SHP77 treated with DMSO at 0.1 percent for 48 hours (cell line): Measurements from ENCODE around the gene HMG20A.
"Not testable (repeated sequence)": the region's sequence is repeated elsewhere in the genome, so short reads cannot be mapped to it uniquely, and the experiment has no call there.

Experiments
- DNase-seq: peaks from one replicate; lab custom pipeline; 2025; lab: John Stamatoyannopoulos, UW

The HMG20A gene

GRCh38 chr15:77420610-77421369 is at the start of gene HMG20A:
HMG20A (plus strand) TSS chr15:77420888; CDS start chr15:77458408, 37,520 bp downstream.
- peak; percentile 92 for DNase-seq

DNA sequence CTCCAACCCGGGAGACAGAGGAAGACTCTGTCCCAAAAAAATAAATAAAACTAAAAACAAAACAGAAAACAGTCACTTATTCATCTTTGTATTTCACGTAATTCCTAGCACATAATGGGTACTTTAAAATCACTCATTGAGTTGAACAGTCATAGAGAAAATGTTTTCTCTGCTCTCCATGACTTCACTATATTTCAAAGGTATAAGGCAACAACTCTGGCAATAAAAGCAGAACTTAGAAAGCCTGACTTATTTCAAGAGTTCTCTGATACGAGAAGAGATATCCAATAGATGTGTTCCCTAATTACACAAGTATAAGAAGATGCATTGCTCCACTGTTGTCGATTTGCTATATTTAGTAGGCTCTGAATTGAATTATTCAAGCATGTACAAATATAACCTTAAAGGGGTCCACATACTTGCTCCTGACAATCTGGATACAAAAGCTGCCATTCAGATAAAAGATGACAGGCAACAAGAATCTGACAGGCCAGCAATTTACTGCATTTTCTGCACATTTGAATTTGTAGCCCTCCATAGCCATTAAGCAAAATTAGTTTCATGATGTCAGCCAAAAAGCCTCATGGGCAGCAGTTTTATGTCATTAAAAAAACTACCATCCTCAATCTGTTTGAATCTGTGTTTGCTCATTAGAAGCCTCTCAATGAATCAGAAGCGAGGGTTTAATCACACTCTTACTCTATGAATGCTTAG is 48.7 kb upstream of the HMG20A start:
- DNase-seq: no peak

DNA sequence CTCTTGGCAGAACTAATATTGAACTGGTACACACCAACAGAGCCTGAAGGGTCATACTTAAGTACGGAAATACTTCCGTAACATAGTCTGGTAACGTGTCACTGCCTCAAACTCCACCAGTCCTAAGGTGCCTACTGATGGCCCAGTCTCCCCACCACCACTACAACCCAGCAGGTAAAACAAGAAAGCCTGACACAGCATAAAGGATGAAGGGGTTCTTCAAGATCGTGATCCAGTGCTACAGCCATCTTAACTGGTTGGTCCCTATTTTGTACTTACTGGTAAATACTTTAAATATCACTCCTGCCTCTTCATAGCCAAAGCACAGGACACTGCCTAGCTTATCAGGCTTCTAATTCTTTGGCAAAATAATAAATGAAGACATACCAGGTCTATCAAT is 47.2 kb upstream of the HMG20A start:
- DNase-seq: no peak

GRCh38 chr15:77375133-77375532 is 45.6 kb upstream of the HMG20A start:
- DNase-seq: no peak

- no peak for DNase-seq
These were observed 43.9 kb upstream of the HMG20A start for GRCh38 chr15:77376770-77377169.

GRCh38 chr15:77380033-77380432 is 40.7 kb upstream of the HMG20A start:
- DNase-seq: no peak

DNA sequence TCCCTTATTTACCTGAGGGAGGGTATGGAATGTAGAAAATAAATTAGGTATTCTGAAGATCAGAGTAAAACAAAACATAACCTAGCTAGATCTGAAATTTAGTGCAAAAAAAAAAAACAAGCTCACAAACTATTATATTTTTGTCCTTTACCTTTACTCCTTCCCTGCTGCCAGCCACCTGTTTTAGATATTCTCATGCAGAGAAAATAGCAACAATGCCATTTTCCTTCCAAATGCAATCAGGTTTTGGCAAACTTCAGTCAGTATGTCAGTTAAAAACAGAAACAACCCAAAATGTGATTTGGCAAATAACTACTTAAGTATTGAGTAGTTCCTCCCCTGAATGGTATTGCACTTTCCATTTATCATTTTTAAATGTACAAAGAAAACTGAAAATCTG is 36.6 kb upstream of the HMG20A start:
- no peak for DNase-seq

DNA sequence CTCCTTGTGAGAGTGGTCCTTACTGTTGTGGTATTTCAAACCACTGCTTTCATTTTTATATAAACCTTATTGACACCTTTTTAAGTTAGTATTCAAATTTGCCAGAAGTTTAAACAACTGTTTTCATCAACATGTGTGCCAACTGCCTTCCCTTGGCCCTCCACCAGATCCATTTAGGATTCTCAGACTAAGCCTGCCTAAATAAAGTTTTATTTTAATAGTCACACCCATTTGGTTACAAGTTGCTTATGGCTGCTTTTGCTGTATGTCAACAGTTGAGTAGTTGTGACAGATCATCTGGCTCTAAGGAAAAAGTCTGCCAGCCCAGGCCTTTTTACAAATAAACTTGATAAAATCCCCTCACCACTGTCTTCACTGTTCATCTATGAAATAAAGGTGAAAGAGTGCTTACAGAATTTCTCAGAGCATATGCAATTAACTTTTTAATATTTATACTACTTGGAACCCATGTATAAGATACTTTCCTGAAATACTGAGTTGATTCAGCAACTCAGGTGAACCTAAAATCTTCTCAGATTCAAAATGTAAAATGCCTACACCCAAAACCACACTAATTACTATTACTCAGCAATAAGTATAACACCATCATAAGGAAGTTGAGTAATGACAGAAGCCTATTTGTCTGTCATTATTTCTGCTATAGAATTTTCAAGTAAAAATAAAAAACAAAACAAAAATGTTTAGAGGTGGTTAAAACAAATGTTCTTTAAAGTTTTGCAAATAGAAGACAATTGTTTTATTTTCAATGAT is 35.9 kb upstream of the HMG20A start:
- DNase-seq: no peak

GRCh38 chr15:77386626-77387025 is 34.1 kb upstream of the HMG20A start:
- DNase-seq: no peak

GRCh38 chr15:77387365-77388105 is 33.2 kb upstream of the HMG20A start:
- no peak for DNase-seq

DNA sequence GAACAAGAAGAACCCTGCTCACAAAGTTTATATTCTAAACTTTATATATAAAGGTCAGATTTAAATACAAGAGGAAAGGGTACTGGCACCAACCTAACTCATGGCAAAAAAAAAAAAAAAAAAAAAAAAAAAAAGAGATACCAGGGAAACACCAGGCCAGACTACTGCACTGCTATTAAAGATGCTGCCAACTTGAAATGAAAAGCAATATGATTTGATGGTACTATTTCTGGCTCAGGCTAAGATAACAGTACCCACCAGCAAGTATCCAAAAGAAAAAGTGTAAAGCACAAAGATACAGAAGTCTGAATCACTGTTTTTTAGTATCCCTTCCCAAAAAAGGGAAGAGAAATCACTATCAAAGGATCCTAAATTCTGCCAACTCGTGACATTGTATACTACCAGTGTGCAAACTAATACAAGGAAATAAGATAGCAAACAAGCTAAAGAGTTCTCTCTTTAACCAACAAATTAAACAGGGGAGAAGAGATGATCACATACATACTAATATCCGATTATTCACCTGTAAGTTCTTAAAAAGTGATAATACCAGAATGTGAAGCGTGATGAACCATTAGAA is 29.2 kb upstream of the HMG20A start:
- DNase-seq: no peak

DNA sequence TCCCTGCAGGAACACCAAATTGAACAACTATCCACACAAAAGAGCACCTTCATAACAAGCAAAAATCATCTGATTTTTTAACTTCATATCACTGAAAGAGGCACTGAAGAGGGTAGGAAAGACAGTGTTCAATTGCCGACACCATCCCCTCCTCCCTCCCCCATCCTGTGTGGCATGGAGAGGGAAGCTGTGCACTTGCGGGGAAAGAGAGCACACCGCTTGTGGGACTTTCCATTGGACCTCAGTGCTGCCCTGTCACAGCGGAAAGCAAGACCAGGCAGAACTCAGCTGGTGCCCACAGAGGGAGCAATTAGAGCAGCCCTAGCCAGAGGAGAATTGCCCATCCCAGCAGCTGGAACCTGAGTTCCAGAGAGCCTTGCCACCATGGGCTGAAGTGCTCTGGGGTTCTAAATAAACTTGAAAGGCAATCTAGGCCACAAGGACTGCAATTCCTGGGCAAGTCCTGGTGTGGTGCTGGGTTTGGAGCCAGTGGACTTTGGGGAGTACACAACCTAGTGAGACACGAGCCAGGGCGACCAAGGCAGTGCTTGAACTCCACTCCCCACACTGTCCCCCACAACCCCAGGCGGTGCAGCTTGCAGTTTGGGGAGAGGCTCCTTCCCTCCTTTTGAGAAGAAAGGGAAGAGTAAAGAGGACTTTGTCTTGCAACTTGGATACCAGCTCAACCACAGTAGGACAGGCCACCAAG is 27.8 kb upstream of the HMG20A start:
- no peak for DNase-seq

GRCh38 chr15:77393471-77393840 is 27.2 kb upstream of the HMG20A start:
- DNase-seq: no peak

DNA sequence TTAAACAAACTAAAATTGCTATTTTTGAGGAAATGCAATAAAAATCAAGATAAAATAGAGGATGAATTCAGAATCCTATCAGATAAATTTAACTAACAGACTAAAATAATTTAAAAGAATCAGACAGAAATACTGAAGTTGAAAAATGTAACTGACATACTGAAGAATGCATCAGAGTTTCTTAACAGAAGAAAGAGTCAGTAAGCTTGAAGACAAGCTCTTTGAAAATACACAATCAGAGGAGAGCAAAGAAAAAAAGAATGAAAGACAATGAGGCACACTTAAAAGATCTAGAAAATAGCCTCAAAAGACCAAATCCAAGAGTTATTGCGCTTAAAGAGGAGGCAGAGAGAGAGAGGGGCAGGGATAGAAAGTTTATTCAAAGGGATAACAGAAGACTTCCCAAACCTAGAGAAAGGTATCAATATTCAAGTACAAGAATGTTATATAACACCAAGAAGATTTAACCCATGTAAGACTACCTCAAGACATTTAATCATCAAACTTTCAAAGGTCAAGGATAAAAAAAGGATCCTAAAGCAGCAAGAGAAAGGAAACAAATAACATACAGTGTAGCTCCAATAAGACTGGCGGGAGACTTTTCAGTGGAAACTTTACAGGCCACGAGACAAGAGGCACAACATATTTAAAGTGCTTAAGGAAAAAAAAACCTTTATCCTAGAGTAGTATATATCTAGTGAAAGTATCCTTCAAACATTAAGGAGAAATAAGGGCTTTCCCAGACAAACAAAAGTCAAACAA is 25.5 kb upstream of the HMG20A start:
- no peak for DNase-seq

- DNase-seq: no peak
These were observed 24.0 kb upstream of the HMG20A start for GRCh38 chr15:77396692-77397091.

DNA sequence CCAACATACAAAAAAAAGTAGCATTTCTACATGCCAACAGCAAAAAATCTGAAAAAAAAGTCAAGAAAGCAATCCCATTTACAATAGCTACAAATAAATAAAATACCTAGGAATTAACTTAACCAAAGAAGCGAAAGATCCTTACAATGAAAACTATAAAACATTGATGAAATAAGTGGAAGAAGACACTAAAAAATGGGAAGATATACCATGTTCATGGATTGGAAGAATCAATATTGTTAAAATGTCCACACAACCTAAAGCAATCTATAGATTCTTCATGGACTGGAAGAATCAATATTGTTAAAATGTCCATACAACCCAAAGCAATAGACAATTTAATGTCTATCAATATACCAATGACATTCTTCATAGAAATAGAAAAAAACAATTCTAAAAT is 21.8 kb upstream of the HMG20A start:
- no peak for DNase-seq

DNA sequence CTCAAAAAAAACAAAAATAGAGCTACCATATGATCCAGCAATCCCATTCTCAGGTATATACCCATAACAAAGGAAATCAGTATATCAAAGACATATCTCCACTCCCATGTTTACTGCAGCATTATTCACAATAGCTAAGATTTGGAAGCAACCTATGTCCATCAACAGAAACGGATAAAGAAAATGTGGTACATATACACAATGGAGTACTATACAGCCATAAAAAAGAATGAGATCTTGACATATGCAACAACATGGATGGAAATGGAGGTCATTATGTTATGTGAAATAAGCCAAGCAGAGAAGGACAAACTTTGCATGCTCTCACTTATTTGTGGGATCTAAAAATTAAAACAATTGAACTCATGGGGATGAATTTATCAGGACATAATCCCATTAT is 20.4 kb upstream of the HMG20A start:
- no peak for DNase-seq

DNA sequence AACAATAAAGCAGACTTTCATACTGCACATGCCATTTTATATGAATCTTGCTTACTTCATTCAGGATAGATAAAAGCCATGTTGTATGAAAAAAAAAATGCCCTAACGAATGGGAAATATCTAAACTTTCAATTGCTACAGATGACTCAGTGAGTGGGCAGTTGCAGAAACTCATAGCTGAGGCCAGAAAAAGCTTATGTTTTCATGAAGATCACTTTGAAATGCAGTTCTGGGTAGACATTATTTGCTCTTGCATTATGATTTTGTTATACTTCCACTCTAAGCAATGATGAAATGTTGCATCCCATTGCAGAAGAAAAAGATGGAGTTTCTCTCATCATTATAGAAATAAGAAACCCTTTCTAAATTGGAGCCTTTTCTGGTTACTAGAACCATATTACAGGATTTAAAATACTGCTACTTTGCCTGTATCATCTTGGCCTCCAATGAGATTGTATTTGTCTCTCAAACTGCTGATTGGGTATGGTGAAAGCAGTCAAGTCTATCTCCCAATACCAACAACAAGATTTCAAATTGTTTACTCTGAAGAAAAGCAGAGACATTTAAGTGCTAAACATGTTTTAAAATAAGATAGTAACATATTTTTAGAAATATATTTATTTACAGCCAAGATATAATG is 17.8 kb upstream of the HMG20A start:
- DNase-seq: no peak

DNA sequence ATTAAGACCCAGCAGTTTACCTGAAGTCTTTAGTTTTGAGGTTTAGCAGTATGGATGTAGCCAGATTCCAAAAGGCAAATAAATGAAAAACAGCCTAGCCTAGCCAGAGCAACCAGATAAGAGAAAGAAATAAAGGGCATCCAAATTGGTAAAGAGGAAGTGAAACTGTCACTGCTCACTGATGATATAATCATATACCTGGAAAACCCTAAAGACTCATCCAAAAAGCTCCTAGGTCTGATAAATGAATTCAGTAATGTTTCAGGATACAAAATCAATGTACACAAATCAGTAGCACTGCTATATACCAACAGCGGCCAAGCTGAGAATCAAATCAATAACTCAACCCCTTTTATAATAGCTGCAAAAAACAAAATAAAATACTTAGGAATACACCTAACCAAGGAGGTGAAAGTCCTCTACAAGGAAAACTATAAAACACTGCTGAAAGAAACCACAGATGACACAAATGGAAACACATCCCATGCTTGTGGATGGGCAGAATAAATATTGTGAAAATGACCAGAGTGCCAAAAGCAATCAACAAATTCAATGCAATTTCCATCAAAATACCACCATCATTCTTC is 14.4 kb upstream of the HMG20A start:
- DNase-seq: not testable (repeated sequence)

DNA sequence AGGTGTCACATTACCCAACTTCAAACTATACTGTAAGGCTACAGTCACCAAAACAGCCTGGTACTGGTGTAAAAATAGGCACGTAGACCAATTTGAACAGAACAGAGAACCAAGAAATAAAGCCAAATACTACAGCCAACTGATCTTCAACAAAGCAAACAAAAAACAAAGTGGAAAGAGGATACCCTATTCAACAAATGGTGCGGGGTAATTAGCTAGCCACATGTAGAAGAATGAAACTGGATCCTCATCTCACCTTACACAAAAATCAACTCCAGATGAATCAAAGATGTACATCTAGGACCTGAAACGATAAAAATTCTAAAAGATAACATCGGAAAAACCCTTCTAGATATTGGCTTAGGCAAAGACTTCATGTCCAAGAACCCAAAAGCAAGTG is 13.8 kb upstream of the HMG20A start:
- DNase-seq: no peak
